ENCODE measurements around the gene ABHD2.

- peak; percentile 40 to 82 (median 65) for TF ChIP-seq CTCF (IDR thresholded peaks at IDR 0.05)
- no peak for TF ChIP-seq POLR2A (IDR thresholded peaks at IDR 0.05)
Observed at GRCh38 chr15:89171136-89172072, 83.1 kb downstream of the ABHD2 start.
